HFF-Myc (cell line): Measurements from ENCODE around the gene OR56B4.
"Not testable (repeated sequence)": the region's sequence is repeated elsewhere in the genome, so short reads cannot be mapped to it uniquely, and the experiment has no call there.

Experiments
- DNase-seq: peaks from one replicate; pipeline ENCODE4 v3.0.0-alpha.2; 2011; ENCODE audit warnings: low read depth; ENCODE audit errors: extremely low read depth
- H3K4me3 ChIP-seq: replicated peaks from 2 replicates; pipeline ENCODE4 v1.5.1; 2011; ENCODE audit warnings: low read depth, mild to moderate bottlenecking, control low read depth, low read length
- TF ChIP-seq, protein P1 (sequence below): IDR thresholded peaks from 2 replicates; pipeline ENCODE4 v1.5.1; 2012; ENCODE audit warnings: mild to moderate bottlenecking, low read depth, low read length, control low read depth; ENCODE audit errors: missing control alignments

The OR56B4 gene

DNA sequence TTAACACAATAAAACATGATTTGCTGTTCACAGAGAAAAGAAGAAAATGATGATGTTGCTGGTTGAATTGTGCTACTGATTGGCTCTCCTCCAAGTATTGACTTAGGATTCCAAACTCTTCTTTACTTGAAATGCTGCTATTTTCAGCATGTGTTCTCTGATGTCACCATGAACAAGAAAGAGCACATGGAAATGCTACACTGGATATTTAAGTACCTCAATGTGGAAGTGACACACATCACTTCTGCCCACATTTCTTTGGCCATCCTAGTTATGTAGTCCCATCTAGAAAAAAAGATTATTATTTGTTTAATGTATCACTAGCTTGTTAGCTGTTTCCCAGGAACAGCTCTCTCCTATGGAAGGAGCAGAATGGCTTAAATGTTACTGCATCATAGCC lies 35.5 kb downstream of the OR56B4 start:
- no peak for DNase-seq

DNA sequence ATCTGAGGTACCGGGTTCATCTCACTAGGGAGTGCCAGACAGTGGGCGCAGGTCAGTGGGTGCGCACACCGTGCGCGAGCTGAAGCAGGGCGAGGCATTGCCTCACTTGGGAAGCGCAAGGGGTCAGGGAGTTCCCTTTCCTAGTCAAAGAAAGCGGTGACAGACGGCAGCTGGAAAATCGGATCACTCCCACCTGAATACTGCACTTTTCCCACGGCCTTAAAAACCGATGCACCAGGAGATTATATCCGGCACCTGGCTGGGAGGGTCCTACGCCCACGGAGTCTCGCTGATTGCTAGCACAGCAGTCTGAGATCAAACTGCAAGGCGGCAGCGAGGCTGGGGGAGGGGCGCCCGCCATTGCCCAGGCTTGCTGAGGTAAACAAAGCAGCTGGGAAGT lies 36.3 kb downstream of the OR56B4 start:
- H3K4me3 ChIP-seq = not testable (repeated sequence)

More for the DNA sequence above, 35.5 kb downstream of the OR56B4 start:
- H3K4me3 ChIP-seq = no peak overlapping the region
- TF ChIP-seq, protein P1, sequence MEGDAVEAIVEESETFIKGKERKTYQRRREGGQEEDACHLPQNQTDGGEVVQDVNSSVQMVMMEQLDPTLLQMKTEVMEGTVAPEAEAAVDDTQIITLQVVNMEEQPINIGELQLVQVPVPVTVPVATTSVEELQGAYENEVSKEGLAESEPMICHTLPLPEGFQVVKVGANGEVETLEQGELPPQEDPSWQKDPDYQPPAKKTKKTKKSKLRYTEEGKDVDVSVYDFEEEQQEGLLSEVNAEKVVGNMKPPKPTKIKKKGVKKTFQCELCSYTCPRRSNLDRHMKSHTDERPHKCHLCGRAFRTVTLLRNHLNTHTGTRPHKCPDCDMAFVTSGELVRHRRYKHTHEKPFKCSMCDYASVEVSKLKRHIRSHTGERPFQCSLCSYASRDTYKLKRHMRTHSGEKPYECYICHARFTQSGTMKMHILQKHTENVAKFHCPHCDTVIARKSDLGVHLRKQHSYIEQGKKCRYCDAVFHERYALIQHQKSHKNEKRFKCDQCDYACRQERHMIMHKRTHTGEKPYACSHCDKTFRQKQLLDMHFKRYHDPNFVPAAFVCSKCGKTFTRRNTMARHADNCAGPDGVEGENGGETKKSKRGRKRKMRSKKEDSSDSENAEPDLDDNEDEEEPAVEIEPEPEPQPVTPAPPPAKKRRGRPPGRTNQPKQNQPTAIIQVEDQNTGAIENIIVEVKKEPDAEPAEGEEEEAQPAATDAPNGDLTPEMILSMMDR = no peak

DNA sequence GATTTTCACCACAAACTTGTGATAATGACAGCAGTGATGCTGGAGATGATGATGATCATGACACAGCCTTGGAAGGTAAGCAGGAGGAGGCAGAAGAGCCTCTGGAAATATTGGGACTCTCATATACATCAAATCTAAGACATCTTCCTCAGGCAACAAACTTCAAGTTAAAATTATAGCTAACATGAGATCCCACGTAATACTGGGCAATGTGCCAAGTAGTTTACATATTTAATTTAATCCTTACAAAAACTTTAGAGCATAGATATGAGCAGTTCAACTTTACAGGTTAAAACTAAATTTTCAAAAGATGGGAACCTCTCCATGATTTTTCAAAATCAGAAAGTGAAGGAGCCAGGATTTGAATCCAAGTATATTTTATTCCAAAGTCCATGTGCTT lies 43.6 kb downstream of the OR56B4 start:
- H3K4me3 ChIP-seq = no peak overlapping the region
- no peak for DNase-seq
- TF ChIP-seq, protein P1 = no peak

More for the DNA sequence above, 36.3 kb downstream of the OR56B4 start:
- not testable (repeated sequence) for DNase-seq

DNA sequence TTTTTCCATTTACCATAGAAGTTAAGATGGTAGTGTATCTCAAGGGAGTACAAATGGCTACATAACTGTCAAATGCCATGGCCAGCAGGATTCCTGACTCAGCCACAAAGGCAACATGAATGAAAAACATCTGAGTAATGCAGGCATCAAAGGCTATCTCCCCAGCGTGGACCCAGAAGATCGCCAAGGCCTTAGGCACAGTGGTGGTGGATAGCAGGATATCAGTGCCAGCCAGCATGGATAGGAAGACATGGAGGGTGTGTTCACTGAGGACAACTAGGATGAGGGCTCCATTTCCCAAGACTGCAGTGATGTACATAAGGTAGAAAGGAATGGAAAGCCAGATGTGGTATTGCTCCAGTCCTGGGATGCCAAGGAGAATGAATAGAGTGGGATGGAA lies 44.6 kb downstream of the OR56B4 start:
- no peak for DNase-seq
- TF ChIP-seq, protein P1 = no peak
- H3K4me3 ChIP-seq = no peak overlapping the region

DNA sequence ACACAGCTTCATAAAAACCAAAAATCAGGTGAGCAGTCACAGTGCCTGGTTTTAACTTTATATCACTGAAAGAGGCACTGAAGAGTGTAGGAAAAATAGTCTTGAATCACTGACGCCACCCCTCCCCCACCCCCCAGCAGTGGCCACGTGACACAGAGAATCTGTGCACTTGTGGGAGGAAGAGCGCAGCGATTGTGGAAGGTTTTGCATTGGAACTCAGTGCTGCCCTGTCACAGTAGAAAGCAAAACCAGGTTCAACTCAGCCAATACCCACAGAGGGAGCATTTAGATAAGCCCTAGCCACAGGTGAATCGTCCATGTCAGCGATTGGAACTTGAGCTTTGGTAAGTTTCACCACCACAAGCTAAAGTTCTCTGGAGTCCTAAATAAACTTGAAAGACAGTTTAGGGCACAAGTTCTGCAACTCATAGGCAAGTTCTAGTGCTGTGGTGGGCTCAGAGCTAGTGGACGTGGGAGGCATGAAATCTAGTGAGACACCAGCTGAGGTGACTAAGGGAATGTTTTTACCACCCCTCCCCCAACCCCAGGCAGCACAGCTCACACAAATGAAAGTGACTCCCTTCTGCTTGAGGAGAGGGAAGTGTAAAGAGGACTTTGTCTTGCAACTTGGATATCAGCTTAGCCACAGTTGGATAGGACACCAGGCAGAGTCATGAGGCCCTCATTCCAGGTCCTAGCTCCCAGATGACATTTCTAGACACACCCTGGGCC lies 49.3 kb downstream of the OR56B4 start:
- TF ChIP-seq, protein P1 = no peak
- DNase-seq = no peak

More for the DNA sequence above, 49.3 kb downstream of the OR56B4 start:
- H3K4me3 ChIP-seq = no peak overlapping the region
